ENCODE measurements around the gene FAM24A.
A peak's percentile ranks its signal among the peaks of the same experiment; 100 is the strongest.
"Not testable (repeated sequence)": the region's sequence is repeated elsewhere in the genome, so short reads cannot be mapped to it uniquely, and the experiment has no call there.

Gene FAM24A

DNA sequence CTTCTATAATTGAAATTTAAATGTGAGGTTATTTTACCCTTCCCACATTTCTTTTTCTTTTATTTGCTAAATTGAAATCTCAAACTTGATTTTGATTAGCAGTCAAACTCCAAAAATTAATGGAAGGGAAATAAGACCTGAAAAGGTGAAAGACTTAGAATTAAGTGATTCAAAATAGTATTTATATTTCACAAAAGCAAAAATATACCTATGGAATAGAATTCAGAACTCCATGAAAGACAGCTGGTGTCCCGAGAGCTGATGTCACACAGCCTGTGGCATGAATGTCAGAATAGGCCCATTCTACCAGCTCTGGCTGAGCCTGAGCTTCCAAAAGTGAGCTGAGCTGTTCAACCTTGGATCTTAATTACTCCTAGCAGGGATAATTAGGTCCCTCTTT is at the start of gene FAM24A:
Gene FAM24A, plus strand, starts transcription at position 301 of the 400 bp plus-strand sequence. CDS start 1,025 bp downstream, outside the sequence.
- TF ChIP-seq, protein P1, sequence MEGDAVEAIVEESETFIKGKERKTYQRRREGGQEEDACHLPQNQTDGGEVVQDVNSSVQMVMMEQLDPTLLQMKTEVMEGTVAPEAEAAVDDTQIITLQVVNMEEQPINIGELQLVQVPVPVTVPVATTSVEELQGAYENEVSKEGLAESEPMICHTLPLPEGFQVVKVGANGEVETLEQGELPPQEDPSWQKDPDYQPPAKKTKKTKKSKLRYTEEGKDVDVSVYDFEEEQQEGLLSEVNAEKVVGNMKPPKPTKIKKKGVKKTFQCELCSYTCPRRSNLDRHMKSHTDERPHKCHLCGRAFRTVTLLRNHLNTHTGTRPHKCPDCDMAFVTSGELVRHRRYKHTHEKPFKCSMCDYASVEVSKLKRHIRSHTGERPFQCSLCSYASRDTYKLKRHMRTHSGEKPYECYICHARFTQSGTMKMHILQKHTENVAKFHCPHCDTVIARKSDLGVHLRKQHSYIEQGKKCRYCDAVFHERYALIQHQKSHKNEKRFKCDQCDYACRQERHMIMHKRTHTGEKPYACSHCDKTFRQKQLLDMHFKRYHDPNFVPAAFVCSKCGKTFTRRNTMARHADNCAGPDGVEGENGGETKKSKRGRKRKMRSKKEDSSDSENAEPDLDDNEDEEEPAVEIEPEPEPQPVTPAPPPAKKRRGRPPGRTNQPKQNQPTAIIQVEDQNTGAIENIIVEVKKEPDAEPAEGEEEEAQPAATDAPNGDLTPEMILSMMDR (IDR thresholded peaks at IDR 0.05; ENCODE audit: insufficient read depth, low read depth, low read length, missing control alignments), result no peak
- DNase-seq (ENCODE audit: low read depth), result no peak

GRCh38 chr10:122861711-122862161 is 48.7 kb upstream of the FAM24A start:
- no peak overlapping the region for H3K4me3 ChIP-seq (ENCODE audit: low read length)
- peak; percentile 71 for DNase-seq (ENCODE audit: low read depth)
- TF ChIP-seq, protein P1 (IDR thresholded peaks at IDR 0.05; ENCODE audit: insufficient read depth, low read depth, low read length, missing control alignments), result no peak

More for the DNA sequence above, at the start of gene FAM24A:
- no peak within 1 kb of the TSS for H3K4me3 ChIP-seq (ENCODE audit: low read length)

GRCh38 chr10:122863216-122864193 is 46.9 kb upstream of the FAM24A start:
- TF ChIP-seq, protein P1 (IDR thresholded peaks at IDR 0.05; ENCODE audit: insufficient read depth, low read depth, low read length, missing control alignments), result no peak
- DNase-seq (ENCODE audit: low read depth), result no peak

DNA sequence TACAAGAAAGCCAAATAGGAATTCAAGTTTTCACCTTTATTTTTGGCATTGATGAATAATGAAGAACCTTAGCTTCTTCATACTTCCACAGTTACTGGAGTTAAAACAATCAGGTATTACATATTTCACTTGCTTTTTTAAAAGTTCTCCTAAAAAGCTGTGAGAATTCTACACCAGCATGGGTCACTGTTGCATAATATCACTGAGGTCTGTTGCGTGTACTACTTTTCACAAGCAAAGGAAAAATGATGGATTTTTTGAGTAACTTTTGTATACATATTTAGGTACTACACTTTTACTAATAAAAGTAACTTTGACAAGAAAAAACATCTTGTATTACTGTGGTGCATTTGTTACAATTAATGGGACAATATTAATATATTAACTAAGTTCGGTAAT is 46.2 kb upstream of the FAM24A start:
- no peak overlapping the region for H3K4me3 ChIP-seq (ENCODE audit: low read length)
- TF ChIP-seq, protein P1 (IDR thresholded peaks at IDR 0.05; ENCODE audit: insufficient read depth, low read depth, low read length, missing control alignments), result no peak
- DNase-seq (ENCODE audit: low read depth), result no peak

More at GRCh38 chr10:122863216-122864193, 46.9 kb upstream of the FAM24A start:
- no peak overlapping the region for H3K4me3 ChIP-seq (ENCODE audit: low read length)

- H3K4me3 ChIP-seq (ENCODE audit: low read length), result no peak overlapping the region
- TF ChIP-seq, protein P1 (IDR thresholded peaks at IDR 0.05; ENCODE audit: insufficient read depth, low read depth, low read length, missing control alignments), result no peak
- DNase-seq (ENCODE audit: low read depth), result peak; percentile 39
Measured at GRCh38 chr10:122864901-122865300, 45.5 kb upstream of the FAM24A start.

- DNase-seq (ENCODE audit: low read depth); H3K4me3 ChIP-seq (ENCODE audit: low read length): not testable (repeated sequence)
Measured at GRCh38 chr10:122866757-122867482, 43.5 kb upstream of the FAM24A start.

DNA sequence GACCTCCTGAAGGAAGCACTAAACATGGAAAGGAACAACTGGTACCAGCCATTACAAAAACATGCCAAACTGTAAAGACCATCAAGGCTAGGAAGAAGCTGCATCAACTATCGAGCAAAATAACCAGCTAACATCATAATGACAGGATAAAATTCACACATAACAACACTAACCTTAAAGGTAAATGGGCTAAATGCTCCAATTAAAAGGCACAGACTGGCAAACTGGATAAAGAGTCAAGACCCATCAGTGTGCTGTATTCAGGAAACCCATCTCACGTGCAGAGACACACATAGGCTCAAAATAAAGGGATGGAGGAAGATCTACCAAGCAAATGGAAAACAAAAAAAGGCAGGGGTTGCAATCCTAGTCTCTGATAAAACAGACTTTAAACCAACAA is 41.6 kb upstream of the FAM24A start:
- not testable (repeated sequence) for DNase-seq (ENCODE audit: low read depth); H3K4me3 ChIP-seq (ENCODE audit: low read length)

GRCh38 chr10:122871947-122872346 is 38.5 kb upstream of the FAM24A start:
- not testable (repeated sequence) for H3K4me3 ChIP-seq (ENCODE audit: low read length); DNase-seq (ENCODE audit: low read depth)

Data from epithelial cell of esophagus (primary cell).